A549 (cell line): ENCODE results near the gene SEPTIN10.

Source experiments
- CHD4 ChIP-seq: fragments of 200-600 bp; sonication (generic); IDR thresholded peaks from 2 replicates; pipeline ENCODE4 v1.6.1; 2016; ENCODE audit warnings: antibody characterized with exemption, mild to moderate bottlenecking, borderline replicate concordance
- MAX ChIP-seq: IDR thresholded peaks from 2 replicates; pipeline ENCODE4 v1.6.1; 2012
- ZFP36 ChIP-seq: fragments of 450-650 bp; IDR thresholded peaks from 2 replicates; pipeline ENCODE4 v1.6.1; 2014; ENCODE audit warnings: borderline replicate concordance; ENCODE audit not compliant: partially characterized antibody
- TF ChIP-seq, protein P1 (sequence below): fragments of >200 bp; sonication (Bioruptor Twin); formaldehyde crosslinking; IDR thresholded peaks from 3 replicates; pipeline ENCODE4 v1.5.1; 2016

GRCh38 chr2:109537565-109538222, 76.1 kb downstream of the SEPTIN10 start:
- TF ChIP-seq, protein P1, sequence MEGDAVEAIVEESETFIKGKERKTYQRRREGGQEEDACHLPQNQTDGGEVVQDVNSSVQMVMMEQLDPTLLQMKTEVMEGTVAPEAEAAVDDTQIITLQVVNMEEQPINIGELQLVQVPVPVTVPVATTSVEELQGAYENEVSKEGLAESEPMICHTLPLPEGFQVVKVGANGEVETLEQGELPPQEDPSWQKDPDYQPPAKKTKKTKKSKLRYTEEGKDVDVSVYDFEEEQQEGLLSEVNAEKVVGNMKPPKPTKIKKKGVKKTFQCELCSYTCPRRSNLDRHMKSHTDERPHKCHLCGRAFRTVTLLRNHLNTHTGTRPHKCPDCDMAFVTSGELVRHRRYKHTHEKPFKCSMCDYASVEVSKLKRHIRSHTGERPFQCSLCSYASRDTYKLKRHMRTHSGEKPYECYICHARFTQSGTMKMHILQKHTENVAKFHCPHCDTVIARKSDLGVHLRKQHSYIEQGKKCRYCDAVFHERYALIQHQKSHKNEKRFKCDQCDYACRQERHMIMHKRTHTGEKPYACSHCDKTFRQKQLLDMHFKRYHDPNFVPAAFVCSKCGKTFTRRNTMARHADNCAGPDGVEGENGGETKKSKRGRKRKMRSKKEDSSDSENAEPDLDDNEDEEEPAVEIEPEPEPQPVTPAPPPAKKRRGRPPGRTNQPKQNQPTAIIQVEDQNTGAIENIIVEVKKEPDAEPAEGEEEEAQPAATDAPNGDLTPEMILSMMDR, result no peak
- TF ChIP-seq ZFP36 (no peak), CHD4 (no peak), MAX (no peak)
